GM23338 (cell line): Measurements from ENCODE around the gene KCNIP1. TPM values are rescaled to one million over a fixed set of nuclear protein-coding genes. Genes with fewer than 3 reads are reported as not detected.

Experiments
- ATAC-seq: fragments of 200-7000 bp; cut with Tn5 transposase; 3 replicates; pipeline ENCODE4 v1.9.1; 2020
- DNase-seq: peaks from one replicate; pipeline ENCODE4 v3.0.0-alpha.2; 2015; ENCODE audit warnings: low spot score
- H2AFZ ChIP-seq: fragments of 200-600 bp; sonication (generic); 2 replicates; pipeline ENCODE4 v1.8.0; 2016; ENCODE audit warnings: antibody characterized with exemption, mild to moderate bottlenecking, moderate library complexity
- H3F3A ChIP-seq: fragments of 200-600 bp; sonication (generic); replicated peaks from 2 replicates; pipeline ENCODE4 v1.8.0; 2017; ENCODE audit warnings: antibody characterized with exemption, mixed run types, low read depth
- H3K27ac ChIP-seq: fragments of 200-600 bp; sonication (generic); 2 replicates; pipeline ENCODE4 v1.6.1; 2016; ENCODE audit warnings: low read depth
- H3K27me3 ChIP-seq: fragments of 200-600 bp; sonication (generic); 2 replicates; pipeline ENCODE4 v1.8.0; 2016; ENCODE audit warnings: mild to moderate bottlenecking, mixed run types, moderate library complexity; ENCODE audit not compliant: insufficient read depth
- H3K36me3 ChIP-seq: fragments of 200-600 bp; sonication (generic); 2 replicates; pipeline ENCODE4 v1.8.0; 2016; ENCODE audit warnings: mild to moderate bottlenecking; ENCODE audit not compliant: insufficient read depth
- H3K4me1 ChIP-seq: fragments of 200-600 bp; sonication (generic); 2 replicates; pipeline ENCODE4 v1.8.0; 2016; ENCODE audit warnings: mild to moderate bottlenecking, moderate library complexity; ENCODE audit not compliant: insufficient read depth
- H3K4me2 ChIP-seq: fragments of 200-600 bp; sonication (generic); 2 replicates; pipeline ENCODE4 v1.7.1; 2017; ENCODE audit warnings: mixed run types
- H3K4me3 ChIP-seq: fragments of 200-600 bp; sonication (generic); 2 replicates; pipeline ENCODE4 v1.6.1; 2016; ENCODE audit warnings: mixed run types
- H3K79me2 ChIP-seq: fragments of 200-600 bp; sonication (generic); replicated peaks from 2 replicates; pipeline ENCODE4 v1.8.0; 2017; ENCODE audit warnings: mild to moderate bottlenecking; ENCODE audit not compliant: insufficient read depth
- H3K9me2 ChIP-seq: fragments of 200-600 bp; sonication (generic); 2 replicates; pipeline ENCODE4 v1.8.0; 2017; ENCODE audit not compliant: insufficient read depth
- H4K20me1 ChIP-seq: fragments of 200-600 bp; sonication (generic); replicated peaks from 2 replicates; pipeline ENCODE4 v1.8.0; 2017; ENCODE audit warnings: mild to moderate bottlenecking; ENCODE audit not compliant: insufficient read depth
- H3K27ac Mint-ChIP-seq: 2 replicates; pipeline ENCODE4 v1.8.0; 2020; ENCODE audit warnings: inconsistent platforms, mild to moderate bottlenecking, moderate library complexity, mixed read lengths
- H3K27me3 Mint-ChIP-seq: 3 replicates; pipeline ENCODE4 v1.8.0; 2022; ENCODE audit warnings: low read depth, mild to moderate bottlenecking, moderate library complexity, mixed read lengths, inconsistent platforms; ENCODE audit not compliant: insufficient read depth, poor library complexity
- H3K36me3 Mint-ChIP-seq: 3 replicates; pipeline ENCODE4 v1.8.0; 2021; ENCODE audit warnings: low read depth, mild to moderate bottlenecking, inconsistent platforms, moderate library complexity, mixed read lengths
- H3K4me1 Mint-ChIP-seq: 3 replicates; pipeline ENCODE4 v1.8.0; 2020; ENCODE audit warnings: mild to moderate bottlenecking, inconsistent platforms, mixed read lengths
- H3K4me3 Mint-ChIP-seq: 3 replicates; pipeline ENCODE4 v1.8.0; 2021; ENCODE audit warnings: moderate library complexity, mild to moderate bottlenecking, inconsistent platforms, mixed read lengths
- H3K9me3 Mint-ChIP-seq: 3 replicates; pipeline ENCODE4 v1.8.0; 2020; ENCODE audit warnings: moderate library complexity, mild to moderate bottlenecking, inconsistent platforms, mixed read lengths
- EZH2 ChIP-seq: fragments of 200-600 bp; sonication (generic); IDR thresholded peaks from one replicate; pipeline ENCODE4 v1.8.0; 2017; ENCODE audit warnings: antibody characterized with exemption, mild to moderate bottlenecking, low read depth; ENCODE audit not compliant: unreplicated experiment
- EZH2phosphoT487 ChIP-seq: fragments of 200-600 bp; sonication (generic); IDR thresholded peaks from one replicate; pipeline ENCODE4 v1.8.1; 2018; ENCODE audit warnings: antibody characterized with exemption; ENCODE audit not compliant: unreplicated experiment
- NANOG ChIP-seq: IDR thresholded peaks from 2 replicates; pipeline ENCODE4 v1.6.1; 2016; ENCODE audit warnings: antibody characterized with exemption, borderline replicate concordance
- POLR2AphosphoS5 ChIP-seq: IDR thresholded peaks from 2 replicates; pipeline ENCODE4 v1.6.1; 2016; ENCODE audit warnings: antibody characterized with exemption, low read depth
- ZNF114 ChIP-seq: fragments of 250-450 bp; sonication (Bioruptor Pico); IDR thresholded peaks from 2 replicates; pipeline ENCODE4 v1.5.0; 2020; ENCODE audit warnings: mild to moderate bottlenecking, moderate library complexity
- ZNF331 ChIP-seq: fragments of 250-450 bp; sonication (Bioruptor Pico); IDR thresholded peaks from 2 replicates; pipeline ENCODE4 v1.5.0; 2020; ENCODE audit warnings: low read depth, mild to moderate bottlenecking, moderate library complexity
- polyA plus RNA-seq: library from polyadenylated mRNA; unstranded; fragments of >200 nt; fragmentation: Nextera tagmentation; extraction: Ambion mirVana; gene quantifications from 2 replicates; pipeline ENCODE4 v1.2.1, GENCODE V29; 2016
- total RNA-seq: library from RNA; depleted of rRNA; stranded (reverse); fragments of >200 nt; shearing (Covaris generic); gene quantifications from 2 replicates; pipeline ENCODE4 v1.2.3, GENCODE V29; 2014
- TF ChIP-seq, protein P1 (sequence below): IDR thresholded peaks from 2 replicates; pipeline ENCODE4 v1.6.1; 2016; ENCODE audit warnings: antibody characterized with exemption
- TF ChIP-seq, protein P2 (sequence below): IDR thresholded peaks from one replicate; pipeline ENCODE4 v1.6.1; 2018; ENCODE audit warnings: antibody characterized with exemption; ENCODE audit not compliant: unreplicated experiment
- TF ChIP-seq, protein P3 (sequence below): fragments of 250-450 bp; sonication (Bioruptor Pico); IDR thresholded peaks from 2 replicates; pipeline ENCODE4 v1.5.0; 2020; ENCODE audit warnings: mild to moderate bottlenecking, moderate library complexity
- TF ChIP-seq, protein P4 (sequence below), 2 experiments: fragments of 200-600 bp in 1 of 2; sonication (generic) in 1 of 2; conservative IDR thresholded peaks; 2 replicates each; pipeline versions ENCODE4 v1.5.1 to v1.6.1; 2016 to 2017; ENCODE audit warnings: antibody characterized with exemption in 2 of 2, low read depth in 2 of 2, mild to moderate bottlenecking in 2 of 2, moderate library complexity in 1 of 2

KCNIP1 gene
- total and polyA plus RNA-seq, 2 experiments from 2014 or later, result 0.31 to 0.87 TPM

GRCh38 chr5:170545811-170546210 lies 42.0 kb downstream of the KCNIP1 start:
- H3K4me1 ChIP-seq, result no peaks in the 10 kb centered on the region
- H3K36me3 ChIP-seq, result no peaks in the 10 kb centered on the region
- Mint-ChIP-seq H3K27me3 (no peaks in the 10 kb centered on the region), H3K9me3 (peaks cover 7% of the 10 kb centered on the region), H3K27ac (no peak overlapping the region), H3K36me3 (no peaks in the 10 kb centered on the region; the same call in 2 of the 3 replicates), H3K4me1 (no peaks in the 10 kb centered on the region), H3K4me3 (no peak overlapping the region)
- no peak overlapping the region for H3K4me3 ChIP-seq
- no peak overlapping the region for H3K4me2 ChIP-seq
- H3K9me2 ChIP-seq, result peaks cover 7% of the 10 kb centered on the region; the same call in 1 of the 2 replicates
- H4K20me1 ChIP-seq, result no peaks in the 10 kb centered on the region
- DNase-seq (no peak), ATAC-seq (no peak)
- H3K27me3 ChIP-seq, result no peaks in the 10 kb centered on the region
- TF ChIP-seq, protein P1, sequence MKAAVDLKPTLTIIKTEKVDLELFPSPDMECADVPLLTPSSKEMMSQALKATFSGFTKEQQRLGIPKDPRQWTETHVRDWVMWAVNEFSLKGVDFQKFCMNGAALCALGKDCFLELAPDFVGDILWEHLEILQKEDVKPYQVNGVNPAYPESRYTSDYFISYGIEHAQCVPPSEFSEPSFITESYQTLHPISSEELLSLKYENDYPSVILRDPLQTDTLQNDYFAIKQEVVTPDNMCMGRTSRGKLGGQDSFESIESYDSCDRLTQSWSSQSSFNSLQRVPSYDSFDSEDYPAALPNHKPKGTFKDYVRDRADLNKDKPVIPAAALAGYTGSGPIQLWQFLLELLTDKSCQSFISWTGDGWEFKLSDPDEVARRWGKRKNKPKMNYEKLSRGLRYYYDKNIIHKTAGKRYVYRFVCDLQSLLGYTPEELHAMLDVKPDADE, result no peak
- TF ChIP-seq, protein P2, sequence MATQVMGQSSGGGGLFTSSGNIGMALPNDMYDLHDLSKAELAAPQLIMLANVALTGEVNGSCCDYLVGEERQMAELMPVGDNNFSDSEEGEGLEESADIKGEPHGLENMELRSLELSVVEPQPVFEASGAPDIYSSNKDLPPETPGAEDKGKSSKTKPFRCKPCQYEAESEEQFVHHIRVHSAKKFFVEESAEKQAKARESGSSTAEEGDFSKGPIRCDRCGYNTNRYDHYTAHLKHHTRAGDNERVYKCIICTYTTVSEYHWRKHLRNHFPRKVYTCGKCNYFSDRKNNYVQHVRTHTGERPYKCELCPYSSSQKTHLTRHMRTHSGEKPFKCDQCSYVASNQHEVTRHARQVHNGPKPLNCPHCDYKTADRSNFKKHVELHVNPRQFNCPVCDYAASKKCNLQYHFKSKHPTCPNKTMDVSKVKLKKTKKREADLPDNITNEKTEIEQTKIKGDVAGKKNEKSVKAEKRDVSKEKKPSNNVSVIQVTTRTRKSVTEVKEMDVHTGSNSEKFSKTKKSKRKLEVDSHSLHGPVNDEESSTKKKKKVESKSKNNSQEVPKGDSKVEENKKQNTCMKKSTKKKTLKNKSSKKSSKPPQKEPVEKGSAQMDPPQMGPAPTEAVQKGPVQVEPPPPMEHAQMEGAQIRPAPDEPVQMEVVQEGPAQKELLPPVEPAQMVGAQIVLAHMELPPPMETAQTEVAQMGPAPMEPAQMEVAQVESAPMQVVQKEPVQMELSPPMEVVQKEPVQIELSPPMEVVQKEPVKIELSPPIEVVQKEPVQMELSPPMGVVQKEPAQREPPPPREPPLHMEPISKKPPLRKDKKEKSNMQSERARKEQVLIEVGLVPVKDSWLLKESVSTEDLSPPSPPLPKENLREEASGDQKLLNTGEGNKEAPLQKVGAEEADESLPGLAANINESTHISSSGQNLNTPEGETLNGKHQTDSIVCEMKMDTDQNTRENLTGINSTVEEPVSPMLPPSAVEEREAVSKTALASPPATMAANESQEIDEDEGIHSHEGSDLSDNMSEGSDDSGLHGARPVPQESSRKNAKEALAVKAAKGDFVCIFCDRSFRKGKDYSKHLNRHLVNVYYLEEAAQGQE, result no peak
- no peak for TF ChIP-seq EZH2phosphoT487
- TF ChIP-seq ZNF331 (CRISPR knock-in tag), result no peak
- no peak for TF ChIP-seq POLR2AphosphoS5
- no peak for TF ChIP-seq NANOG
- TF ChIP-seq ZNF114, result no peak
- no peaks in the 10 kb centered on the region for H3K79me2 ChIP-seq
- H3F3A ChIP-seq, result no peaks in the 10 kb centered on the region
- H3K27ac ChIP-seq, result no peak overlapping the region
- H2AFZ ChIP-seq, result no peak overlapping the region

GRCh38 chr5:170546282-170546681 lies 42.5 kb downstream of the KCNIP1 start:
- ATAC-seq (no peak), DNase-seq (no peak)
- Histone ChIP-seq H4K20me1 (no peaks in the 10 kb centered on the region), H3K4me1 (no peaks in the 10 kb centered on the region), H3K79me2 (no peaks in the 10 kb centered on the region), H2AFZ (no peak overlapping the region), H3K4me2 (no peak overlapping the region), H3K4me3 (no peak overlapping the region), H3K27ac (no peak overlapping the region), H3F3A (no peaks in the 10 kb centered on the region), H3K27me3 (no peaks in the 10 kb centered on the region), H3K36me3 (no peaks in the 10 kb centered on the region), H3K9me2 (peaks cover 8% of the 10 kb centered on the region; the same call in 1 of the 2 replicates)
- H3K27ac Mint-ChIP-seq, result no peak overlapping the region
- no peaks in the 10 kb centered on the region; the same call in 2 of the 3 replicates for H3K36me3 Mint-ChIP-seq
- no peaks in the 10 kb centered on the region for H3K27me3 Mint-ChIP-seq
- H3K4me1 Mint-ChIP-seq, result no peaks in the 10 kb centered on the region
- H3K4me3 Mint-ChIP-seq, result no peak overlapping the region
- peaks cover 7% of the 10 kb centered on the region for H3K9me3 Mint-ChIP-seq
- TF ChIP-seq ZNF331 (CRISPR knock-in tag) (no peak), ZNF114 (no peak), EZH2 (no peak)
- TF ChIP-seq, protein P3, sequence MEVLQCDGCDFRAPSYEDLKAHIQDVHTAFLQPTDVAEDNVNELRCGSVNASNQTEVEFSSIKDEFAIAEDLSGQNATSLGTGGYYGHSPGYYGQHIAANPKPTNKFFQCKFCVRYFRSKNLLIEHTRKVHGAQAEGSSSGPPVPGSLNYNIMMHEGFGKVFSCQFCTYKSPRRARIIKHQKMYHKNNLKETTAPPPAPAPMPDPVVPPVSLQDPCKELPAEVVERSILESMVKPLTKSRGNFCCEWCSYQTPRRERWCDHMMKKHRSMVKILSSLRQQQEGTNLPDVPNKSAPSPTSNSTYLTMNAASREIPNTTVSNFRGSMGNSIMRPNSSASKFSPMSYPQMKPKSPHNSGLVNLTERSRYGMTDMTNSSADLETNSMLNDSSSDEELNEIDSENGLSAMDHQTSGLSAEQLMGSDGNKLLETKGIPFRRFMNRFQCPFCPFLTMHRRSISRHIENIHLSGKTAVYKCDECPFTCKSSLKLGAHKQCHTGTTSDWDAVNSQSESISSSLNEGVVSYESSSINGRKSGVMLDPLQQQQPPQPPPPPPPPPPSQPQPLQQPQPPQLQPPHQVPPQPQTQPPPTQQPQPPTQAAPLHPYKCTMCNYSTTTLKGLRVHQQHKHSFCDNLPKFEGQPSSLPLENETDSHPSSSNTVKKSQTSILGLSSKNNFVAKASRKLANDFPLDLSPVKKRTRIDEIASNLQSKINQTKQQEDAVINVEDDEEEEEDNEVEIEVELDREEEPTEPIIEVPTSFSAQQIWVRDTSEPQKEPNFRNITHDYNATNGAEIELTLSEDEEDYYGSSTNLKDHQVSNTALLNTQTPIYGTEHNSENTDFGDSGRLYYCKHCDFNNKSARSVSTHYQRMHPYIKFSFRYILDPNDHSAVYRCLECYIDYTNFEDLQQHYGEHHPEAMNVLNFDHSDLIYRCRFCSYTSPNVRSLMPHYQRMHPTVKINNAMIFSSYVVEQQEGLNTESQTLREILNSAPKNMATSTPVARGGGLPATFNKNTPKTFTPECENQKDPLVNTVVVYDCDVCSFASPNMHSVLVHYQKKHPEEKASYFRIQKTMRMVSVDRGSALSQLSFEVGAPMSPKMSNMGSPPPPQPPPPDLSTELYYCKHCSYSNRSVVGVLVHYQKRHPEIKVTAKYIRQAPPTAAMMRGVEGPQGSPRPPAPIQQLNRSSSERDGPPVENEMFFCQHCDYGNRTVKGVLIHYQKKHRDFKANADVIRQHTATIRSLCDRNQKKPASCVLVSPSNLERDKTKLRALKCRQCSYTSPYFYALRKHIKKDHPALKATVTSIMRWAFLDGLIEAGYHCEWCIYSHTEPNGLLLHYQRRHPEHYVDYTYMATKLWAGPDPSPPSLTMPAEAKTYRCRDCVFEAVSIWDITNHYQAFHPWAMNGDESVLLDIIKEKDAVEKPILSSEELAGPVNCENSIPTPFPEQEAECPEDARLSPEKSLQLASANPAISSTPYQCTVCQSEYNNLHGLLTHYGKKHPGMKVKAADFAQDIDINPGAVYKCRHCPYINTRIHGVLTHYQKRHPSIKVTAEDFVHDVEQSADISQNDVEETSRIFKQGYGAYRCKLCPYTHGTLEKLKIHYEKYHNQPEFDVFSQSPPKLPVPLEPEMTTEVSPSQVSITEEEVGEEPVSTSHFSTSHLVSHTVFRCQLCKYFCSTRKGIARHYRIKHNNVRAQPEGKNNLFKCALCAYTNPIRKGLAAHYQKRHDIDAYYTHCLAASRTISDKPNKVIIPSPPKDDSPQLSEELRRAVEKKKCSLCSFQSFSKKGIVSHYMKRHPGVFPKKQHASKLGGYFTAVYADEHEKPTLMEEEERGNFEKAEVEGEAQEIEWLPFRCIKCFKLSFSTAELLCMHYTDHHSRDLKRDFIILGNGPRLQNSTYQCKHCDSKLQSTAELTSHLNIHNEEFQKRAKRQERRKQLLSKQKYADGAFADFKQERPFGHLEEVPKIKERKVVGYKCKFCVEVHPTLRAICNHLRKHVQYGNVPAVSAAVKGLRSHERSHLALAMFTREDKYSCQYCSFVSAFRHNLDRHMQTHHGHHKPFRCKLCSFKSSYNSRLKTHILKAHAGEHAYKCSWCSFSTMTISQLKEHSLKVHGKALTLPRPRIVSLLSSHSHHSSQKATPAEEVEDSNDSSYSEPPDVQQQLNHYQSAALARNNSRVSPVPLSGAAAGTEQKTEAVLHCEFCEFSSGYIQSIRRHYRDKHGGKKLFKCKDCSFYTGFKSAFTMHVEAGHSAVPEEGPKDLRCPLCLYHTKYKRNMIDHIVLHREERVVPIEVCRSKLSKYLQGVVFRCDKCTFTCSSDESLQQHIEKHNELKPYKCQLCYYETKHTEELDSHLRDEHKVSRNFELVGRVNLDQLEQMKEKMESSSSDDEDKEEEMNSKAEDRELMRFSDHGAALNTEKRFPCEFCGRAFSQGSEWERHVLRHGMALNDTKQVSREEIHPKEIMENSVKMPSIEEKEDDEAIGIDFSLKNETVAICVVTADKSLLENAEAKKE (CRISPR knock-in tag), result no peak
- TF ChIP-seq, protein P4, sequence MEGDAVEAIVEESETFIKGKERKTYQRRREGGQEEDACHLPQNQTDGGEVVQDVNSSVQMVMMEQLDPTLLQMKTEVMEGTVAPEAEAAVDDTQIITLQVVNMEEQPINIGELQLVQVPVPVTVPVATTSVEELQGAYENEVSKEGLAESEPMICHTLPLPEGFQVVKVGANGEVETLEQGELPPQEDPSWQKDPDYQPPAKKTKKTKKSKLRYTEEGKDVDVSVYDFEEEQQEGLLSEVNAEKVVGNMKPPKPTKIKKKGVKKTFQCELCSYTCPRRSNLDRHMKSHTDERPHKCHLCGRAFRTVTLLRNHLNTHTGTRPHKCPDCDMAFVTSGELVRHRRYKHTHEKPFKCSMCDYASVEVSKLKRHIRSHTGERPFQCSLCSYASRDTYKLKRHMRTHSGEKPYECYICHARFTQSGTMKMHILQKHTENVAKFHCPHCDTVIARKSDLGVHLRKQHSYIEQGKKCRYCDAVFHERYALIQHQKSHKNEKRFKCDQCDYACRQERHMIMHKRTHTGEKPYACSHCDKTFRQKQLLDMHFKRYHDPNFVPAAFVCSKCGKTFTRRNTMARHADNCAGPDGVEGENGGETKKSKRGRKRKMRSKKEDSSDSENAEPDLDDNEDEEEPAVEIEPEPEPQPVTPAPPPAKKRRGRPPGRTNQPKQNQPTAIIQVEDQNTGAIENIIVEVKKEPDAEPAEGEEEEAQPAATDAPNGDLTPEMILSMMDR (conservative IDR thresholded peaks at IDR 0.05; ENCODE audit: low read depth in 2 of 2), result no peak
